HG03095 (cell line): ENCODE data around the gene STK39.
"Not testable (repeated sequence)": the region's sequence is repeated elsewhere in the genome, so short reads cannot be mapped to it uniquely, and the experiment has no call there.

Experiments used
- ATAC-seq: cut with Tn5 transposase; IDR thresholded peaks from one replicate; pipeline ENCODE4 v1.9.1; 2021; ENCODE audit warnings: moderate library complexity; ENCODE audit not compliant: unreplicated experiment

STK39 gene

DNA sequence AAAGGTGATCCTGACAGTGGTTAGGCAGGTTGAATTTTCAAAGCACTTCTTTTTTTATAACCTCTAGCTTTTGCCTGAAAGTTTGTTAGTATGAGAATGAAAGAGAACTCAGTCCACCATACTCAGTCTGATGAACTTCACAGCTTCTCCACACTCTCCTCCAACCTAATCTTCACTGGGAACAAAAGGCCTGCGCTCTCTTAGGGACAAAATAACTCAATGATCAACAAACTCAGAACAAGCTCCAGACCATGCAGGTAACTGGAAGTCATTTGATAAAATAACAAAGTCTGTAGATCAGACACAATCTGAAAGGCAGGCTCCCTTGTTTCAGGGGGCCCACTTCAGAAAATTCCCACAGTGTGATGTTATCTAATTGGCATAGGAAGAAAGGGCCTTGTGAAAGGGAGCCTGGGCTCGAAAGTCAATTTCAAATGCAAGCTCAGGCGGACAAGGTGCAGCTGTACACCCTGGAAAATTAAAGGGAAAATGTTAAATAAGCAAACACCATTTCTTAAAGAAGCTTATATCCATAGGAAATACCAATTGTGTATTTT is 142.2 kb downstream of the STK39 start:
- ATAC-seq = no peak

DNA sequence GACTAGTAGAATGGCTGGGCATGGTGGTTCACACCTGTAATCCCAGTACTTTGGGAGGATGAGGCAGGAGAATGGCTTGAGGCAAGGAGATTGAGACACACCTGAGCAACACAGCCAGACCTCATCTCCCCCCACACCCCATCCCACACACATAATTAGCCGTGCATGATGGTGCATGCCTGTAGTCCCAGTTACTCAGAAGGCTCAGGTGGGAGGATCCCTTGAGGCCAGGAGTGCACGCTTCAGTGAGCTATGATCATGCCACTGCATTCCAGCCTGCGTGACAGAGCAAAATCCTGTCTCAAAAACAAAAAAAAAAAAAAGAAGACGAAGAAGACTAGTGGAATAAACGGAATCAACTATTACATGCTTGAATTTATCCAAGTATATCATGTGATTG is 150.0 kb downstream of the STK39 start:
- ATAC-seq = no peak

DNA sequence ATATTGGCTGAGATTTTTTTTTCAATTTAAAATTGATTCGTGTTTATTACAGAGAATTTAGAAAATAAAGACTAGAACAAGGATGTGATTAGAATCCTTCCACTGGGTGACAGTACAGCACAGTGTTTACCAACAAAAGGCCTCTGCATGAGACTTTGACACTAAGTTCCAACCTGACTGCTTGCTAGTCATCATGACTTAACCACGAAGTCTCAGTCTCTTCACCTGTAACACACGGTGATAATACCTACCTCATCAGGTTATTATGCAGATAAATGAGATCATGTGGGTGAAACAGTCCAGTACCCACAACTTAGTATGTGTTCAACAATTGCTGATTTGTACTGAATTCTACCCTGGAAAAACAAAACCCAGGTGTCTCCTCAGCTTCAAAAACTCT is 151.2 kb downstream of the STK39 start:
- ATAC-seq = no peak

DNA sequence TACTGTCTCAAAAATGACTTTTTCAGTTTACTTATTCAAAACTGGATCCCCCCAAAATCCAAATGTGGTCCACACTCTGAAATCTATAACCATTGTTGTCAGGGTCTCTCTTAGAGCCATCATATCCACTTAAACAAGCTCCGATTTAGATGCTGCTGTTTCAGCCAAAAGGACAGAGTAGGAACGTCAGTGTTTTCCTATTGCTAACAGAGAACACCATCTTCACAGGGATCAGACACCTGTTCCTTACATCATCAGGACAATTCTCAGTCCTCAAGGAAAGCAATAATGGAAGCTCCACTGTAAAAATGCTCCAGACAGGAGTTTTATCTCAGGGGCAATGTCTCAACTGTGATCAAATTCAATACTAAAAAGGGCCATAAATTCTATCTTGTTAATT is 155.4 kb downstream of the STK39 start:
- ATAC-seq = no peak

DNA sequence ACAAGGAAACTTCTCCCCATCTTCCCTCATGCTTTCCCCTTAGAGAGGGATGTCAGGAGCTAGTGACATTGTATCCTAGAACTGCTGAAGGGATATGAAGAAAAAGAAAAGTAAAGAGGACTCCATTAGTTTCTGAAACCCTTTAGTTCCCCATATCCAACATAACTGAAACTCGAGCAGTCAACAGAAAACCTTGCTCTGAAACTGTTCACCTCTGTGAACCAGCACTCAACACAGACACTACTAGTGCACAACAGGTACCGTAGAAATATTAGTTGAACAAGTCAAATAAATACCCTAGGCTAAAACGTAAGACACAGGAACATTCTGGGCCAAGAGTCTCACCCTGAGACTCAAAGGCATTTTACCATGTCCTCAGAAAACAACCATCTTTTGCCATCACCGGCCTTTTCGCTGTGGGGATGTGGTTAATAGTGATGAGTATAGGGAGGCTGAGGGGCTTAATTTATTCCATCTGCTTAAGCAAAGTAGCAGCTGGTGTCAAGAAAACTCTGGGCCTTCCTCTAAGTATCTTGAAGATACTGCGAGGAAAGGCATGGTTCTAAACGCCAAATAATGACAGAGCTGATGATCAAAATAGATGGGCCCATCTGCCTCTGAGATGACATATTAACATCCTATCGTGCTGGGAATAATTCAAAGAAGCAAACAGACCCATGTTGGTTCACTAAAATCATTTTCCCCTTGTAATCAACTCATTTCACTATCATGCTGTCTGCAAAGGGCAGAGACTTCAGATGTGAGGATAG is 156.8 kb downstream of the STK39 start:
- peak; percentile 94 for ATAC-seq

DNA sequence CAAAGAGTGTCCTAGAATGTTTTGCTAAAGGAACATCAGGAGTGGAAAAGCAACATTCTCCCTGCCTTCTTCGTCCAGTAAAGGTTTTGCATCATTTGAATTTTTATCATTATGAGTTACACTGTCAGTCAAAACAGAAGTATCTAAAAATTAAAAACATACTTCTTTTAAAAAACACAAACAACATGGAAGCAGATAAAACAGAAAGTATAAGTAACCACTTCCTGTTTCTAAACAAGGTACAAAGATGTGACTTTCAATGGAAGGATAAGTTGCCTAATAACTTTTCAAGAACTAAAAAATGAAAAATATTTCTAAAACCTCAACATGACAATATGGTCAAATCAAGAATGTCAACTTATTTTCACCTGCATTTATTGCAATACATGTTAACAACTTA is 158.2 kb downstream of the STK39 start:
- ATAC-seq = no peak

DNA sequence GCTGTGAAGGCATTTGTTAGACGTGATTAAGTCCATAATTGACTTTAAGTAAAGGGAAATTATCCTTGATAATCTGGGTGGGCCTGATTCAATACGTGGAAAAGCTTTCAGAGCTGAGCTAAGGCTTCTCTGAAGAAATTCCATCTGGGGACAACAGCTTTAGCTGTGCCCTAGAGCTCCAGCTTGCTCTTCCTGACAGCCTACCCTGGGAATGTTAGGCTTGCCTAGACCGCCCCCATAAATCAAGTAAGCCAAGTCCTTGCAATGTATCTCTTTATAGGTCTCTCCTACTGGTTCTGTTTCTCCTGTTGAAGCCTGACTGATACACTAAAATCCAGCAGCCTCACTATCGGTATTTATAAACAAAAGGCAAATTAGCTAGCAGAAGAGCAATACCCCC is 160.0 kb downstream of the STK39 start:
- ATAC-seq = no peak

DNA sequence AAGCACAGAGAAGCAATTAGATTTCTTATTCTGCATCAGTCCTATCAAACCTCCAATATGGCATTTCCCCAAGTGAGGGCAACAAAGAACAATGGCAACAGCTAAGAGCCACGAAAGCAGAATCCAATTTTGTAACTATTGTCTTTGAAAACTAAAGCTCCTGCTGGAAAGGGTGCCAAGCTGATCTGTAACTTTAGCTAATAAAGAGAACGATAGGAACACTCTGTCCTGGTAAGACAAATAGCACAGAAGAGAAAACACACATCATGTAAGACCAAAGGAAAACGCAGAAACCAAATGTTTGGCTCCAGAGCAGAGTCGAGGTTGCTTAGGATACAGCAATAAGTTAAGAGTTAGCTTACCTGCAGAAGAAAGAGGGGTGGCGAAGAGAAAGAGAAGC is 160.5 kb downstream of the STK39 start:
- ATAC-seq = no peak

DNA sequence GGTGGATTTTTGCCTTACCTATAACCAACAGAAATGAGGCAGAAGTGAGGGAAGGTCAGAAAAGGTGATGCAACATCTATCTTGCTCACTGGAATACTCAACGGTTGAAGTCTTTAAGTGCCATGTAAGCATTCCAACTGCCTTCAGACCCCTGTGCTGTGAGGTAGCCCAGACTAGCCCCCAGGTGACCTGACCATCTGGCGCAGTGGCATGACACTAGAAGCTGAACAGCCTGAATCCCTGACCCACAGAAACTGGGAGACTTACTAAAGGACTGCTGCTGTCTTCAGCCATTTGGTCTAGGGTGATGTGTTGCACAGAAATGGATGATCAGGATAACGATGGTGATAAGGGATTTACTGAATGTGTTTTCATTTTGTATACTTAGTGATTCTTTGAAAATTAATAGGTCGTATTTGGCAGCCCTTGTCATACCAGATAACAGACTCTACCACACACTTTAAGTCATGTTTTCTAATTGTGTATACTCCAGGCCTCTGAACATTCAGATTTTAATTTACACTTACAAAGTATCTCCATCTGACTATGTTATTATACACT is 161.5 kb downstream of the STK39 start:
- no peak for ATAC-seq

DNA sequence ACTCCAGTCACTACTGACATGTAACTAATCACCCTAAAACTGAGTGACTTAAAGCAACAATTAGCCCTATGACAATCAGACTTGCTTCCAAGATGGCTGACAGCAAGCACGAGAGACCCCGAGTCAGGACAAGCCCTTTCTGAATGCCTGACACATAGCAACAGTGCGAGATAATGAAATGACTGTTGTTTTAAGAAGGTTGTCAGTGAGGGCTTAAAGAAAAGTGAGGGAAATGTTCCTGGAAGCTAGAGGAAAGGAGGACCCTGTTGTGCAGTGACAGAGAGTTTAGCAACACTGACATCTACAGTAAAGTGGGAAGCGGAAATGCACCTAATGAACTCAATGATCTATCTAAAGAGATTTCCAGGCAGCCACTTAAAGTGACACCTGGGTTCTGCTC is 163.1 kb downstream of the STK39 start:
- ATAC-seq = no peak

DNA sequence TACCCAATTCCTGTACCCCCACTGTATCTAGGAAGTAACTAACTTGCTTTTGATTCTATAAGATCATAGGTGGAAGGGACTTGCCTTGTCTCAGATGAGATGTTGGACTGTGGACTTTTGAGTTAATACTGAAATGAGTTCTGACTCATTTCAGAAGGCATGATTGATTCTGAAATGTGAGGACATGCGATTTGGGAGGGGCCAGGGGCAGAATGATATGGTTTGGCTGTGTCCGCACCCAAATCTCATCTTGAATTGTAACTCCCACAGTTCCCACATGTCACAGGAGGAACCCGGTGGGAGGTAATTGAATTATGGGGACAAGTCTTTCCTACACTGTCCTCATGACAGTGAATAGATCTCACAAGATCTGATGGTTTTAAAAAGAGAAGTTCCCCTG is 165.9 kb downstream of the STK39 start:
- ATAC-seq = not testable (repeated sequence)

DNA sequence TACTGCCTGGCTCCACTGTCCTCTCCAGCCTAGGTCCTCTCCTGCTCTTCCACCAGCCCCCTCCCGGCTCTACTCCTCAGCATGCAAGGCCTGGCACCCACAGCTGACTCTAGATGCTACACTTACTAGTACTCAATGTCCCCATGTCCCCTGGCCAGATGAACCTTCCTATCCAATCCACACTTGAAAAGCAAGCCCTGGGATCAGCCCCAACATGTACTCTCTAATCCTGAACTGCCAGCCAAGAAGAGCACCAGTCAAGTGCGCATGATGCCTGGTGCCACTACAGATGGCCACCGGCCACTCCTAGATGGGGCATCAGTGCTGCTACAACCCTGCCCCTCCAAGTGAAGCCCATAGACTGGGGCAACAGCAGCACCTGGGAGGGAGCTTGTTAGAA is 168.2 kb downstream of the STK39 start:
- no peak for ATAC-seq

DNA sequence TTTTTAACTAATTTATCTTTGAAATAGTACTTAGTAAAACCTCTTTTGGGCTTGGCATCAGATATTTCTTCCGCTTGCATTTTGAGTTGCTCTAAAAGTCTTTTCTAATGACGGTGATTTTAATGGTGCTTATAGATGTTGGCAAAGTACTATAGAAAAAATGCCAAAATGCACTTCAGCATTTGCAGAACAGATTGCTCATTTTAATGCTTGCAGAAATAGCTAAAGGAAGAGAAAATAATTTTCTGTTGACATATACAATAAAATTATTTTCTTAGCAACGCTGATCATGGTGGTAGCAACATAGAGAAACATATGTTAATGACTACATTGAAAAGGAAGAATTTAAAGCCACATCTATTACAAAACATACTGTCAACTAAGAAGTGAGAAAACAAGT is 170.7 kb downstream of the STK39 start:
- no peak for ATAC-seq

DNA sequence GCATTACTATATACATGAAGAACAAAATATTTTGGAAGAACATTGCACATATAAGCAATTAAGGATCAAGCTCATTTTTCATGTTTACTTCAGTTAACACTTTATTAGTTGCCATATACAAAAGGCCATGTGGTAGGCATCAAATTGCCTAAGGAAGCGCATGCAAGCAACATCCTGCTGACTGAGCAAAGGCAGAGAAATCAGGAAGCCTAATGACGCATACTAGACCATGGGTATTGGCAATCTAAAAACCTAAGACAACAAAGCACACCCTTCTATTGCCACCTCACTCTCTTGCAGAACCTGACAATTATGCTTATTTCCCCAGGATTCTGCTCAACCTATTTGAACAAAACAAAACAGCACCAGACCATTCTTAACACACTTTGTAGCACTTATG is 171.9 kb downstream of the STK39 start:
- no peak for ATAC-seq

DNA sequence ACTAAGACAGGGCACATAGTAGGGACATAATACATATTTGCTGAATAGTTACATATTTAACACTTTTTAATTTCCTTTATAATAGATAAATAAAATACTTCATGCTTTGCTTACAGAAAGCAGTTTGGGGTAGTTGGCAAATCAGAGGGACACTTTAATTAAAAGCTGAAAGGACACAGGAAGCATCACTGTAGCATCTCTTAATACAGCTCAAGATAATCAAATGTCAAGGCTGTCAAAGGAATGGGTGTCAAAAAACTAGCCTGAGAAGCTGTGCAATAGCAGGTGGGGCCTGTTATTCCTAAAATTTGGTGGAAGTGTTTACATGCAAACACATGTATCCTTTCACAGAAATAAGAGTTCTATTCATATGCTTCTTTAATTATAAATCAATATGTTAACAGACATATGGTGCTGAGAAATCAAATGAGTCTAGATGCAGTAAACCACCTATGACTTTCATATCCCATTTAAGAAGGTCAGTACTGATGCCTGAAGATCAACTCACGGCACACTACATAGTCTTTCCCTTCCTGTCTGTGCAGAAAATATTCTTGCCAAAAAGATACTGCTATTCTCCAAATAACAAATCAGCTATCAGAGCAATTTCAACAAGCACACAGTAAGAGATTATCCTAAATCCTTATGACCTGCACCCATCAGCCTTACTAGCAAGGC is 174.6 kb downstream of the STK39 start:
- no peak for ATAC-seq

DNA sequence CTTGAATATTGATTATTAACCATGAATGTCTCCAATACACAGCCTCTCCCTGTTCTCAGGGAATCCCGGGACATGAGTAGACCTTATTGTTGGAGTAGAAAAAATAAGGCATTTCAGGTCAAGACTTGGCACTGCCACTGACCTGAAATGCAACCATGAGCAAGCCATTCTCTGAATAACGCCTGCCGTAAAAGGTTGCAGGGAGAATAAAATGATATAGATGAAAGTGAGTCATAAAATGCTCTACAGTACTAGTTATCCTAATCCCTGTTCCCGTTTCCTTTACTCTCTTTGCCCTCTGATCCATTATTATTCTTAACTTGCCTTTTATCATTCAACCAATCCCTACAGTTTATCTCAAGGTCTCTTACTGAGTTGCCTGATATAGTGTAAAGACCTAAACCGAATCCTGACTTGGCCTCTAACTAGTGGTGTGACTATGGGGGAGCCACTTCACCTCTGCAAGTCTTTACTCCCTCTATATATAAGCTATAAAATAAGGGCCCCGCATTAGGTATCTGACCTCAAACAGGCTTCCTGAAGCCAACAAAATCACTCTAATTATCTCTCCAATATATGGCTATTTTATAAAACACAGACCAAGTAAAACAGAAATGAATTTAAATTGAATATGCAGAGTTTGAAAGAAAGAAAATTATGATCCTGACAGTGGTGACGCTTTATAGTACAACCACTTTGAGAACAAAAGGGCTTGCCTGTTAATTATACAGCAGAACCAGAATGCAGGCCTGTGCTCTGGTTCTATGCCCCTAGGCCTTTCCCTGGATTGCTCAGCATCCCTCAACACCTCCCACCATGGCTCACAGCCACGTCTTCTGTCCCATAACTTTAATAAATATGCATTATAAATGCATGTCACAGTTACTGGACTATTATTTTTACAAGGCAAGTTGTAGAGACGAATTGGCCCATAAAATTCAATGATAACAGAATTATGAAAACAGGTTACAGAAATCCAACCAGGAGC is 183.1 kb downstream of the STK39 start:
- ATAC-seq = no peak

DNA sequence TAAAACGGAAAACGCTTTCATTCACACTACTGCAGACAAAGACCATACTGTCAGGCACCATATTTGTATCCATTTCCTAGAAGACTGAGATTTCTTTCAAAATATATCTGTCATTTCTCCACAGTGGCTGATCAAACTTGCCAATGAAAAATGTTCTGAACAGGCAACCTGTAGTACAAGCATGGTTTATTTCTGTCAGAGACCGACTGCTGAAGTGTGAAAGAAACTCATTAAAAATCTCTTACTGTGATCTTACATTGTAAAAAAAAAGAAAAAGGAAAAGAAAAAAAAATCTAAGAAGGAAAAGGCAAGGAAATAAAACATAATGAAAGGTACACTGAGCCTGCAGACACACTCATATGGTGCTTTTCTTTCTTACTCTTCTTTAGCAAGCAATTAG is 184.5 kb downstream of the STK39 start:
- no peak for ATAC-seq

DNA sequence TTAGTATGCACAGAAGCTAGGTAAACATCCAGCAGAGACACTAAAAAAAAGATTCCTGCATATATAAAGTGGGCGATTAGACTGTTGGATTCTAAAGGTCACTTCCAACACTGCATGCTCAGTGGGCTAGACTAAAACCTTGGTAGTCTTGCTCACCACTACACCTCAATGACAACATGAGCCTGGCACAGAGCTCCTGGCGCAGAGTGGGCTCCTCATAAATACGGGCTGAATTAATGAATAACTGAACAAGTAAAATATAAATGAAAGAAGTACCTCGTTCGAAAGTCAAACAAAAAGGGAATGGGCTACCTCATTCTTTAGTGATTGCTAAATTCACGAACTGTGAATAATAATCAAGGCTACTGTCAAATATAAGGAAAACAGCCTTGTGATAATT is 185.3 kb downstream of the STK39 start:
- ATAC-seq = no peak

DNA sequence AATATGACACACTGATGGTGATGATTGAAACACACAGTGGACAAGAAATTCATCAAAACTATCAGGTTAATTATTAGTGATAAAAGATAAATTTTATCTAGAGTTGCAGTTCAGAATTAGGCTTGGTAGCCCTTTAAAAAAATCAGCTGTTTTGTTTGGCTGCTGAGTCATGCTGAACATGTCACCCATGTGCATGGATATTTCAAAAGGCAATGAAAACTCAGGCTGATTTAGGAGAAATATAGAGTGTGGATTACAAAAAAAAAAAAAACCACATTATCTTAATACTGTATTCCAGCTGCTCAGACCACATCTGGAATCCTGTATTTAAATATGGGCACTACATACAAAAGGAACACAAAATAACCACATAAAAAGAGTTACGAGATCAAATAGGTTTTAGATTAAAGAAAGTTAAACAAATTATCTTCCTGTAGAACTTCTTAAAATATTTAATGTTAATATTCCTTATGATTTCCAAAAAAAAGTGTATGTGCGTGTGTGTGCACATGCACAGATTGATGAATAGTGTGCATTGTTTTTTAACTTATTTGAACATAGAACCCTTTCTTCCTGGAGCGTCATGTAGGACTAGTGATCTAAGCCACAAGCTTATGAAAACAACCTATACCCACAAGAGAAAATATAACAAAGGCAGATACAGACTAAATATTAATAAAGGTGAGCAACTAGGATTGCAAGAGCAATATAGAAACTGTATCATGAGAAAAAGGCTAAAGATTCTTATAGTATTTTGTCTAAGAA is 186.2 kb downstream of the STK39 start:
- ATAC-seq = no peak

DNA sequence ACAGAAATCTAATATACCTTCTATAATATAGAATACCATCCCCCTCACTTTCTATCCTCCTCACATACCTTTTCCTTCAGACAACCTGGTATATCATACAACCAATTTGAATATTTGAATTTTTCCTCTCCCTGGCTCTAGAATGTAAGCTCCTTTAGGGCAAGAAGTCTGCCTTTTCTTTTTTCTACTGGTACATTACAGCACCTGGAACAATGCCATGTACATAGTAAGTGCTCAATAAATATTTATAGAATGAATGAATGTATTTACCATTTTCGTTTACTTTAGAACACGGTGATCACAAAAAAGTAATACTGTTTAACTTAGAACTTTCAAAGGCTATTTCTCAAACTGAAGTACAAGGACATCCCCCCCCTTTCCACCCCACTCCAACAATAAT is 187.6 kb downstream of the STK39 start:
- ATAC-seq = no peak
